ENCODE measurements around the gene RNF40. TPM values are rescaled to one million over a fixed set of nuclear protein-coding genes. Genes with fewer than 3 reads are reported as not detected.

The RNF40 gene
- total RNA-seq, 1 experiment from 2014 or later: 90.3 TPM

- intact Hi-C loops (cut with micrococcal nuclease): no loop called here
- Histone ChIP-seq H3K4me1 (ENCODE audit: control insufficient read depth in 1 of 2, insufficient read depth in 2 of 2, low read length in 2 of 2) (peaks cover 6 to 13% of the 10 kb centered on the region in 2 experiments; a peak in 2 of 4 replicates), H3K36me3 (ENCODE audit: control insufficient read depth in 1 of 2, insufficient read depth in 2 of 2, low read length in 2 of 2) (peaks cover 55 to 60% of the 10 kb centered on the region in 2 experiments), H3K9me3 (ENCODE audit: control insufficient read depth in 1 of 2, insufficient read depth in 1 of 2, low read depth in 1 of 2, low read length in 2 of 2) (no peaks in the 10 kb centered on the region), H3K9ac (ENCODE audit: low read length) (no peak overlapping the region), H2AFZ (ENCODE audit: low read depth, low read length, poor library complexity, severe bottlenecking) (no peak overlapping the region), H3K4me3 (replicated peaks in 1 of 2; ENCODE audit: low read depth in 1 of 2, low read length in 2 of 2) (no peak overlapping the region), H3K9me2 (ENCODE audit: insufficient read depth) (no peaks in the 10 kb centered on the region), H3K4me2 (ENCODE audit: low read length) (no peak overlapping the region), H3K27me3 (ENCODE audit: insufficient read depth, low read length) (no peaks in the 10 kb centered on the region), H3K79me2 (ENCODE audit: insufficient read depth, low read length) (peaks cover 34% of the 10 kb centered on the region), H4K20me1 (ENCODE audit: insufficient read depth) (no peaks in the 10 kb centered on the region), H3K27ac (ENCODE audit: low read depth, low read length) (no peak overlapping the region)
- RAD21 ChIA-PET (ENCODE audit: low non-redundant PET in 1 of 2, low total read pairs in 2 of 2, uncharacterized antibody in 2 of 2, unreplicated experiment in 2 of 2): no interaction called here
- CTCF ChIA-PET: no interaction called here
- no TSS peak for BruUV-seq (replicated peaks)
- no peak for DNase-seq (ENCODE audit: low read depth, low spot score)
- TF ChIP-seq REST (IDR thresholded peaks at IDR 0.05; ENCODE audit: low read depth) (no peak), JUND (IDR thresholded peaks at IDR 0.05) (no peak), ELF1 (IDR thresholded peaks at IDR 0.05; ENCODE audit: borderline replicate concordance, low read depth) (no peak)
- ATAC-seq: no peak
- POLR2A ChIA-PET: no interaction called here
Observed at GRCh38 chr16:30766206-30766932, 4.2 kb downstream of the RNF40 start.

GRCh38 chr16:30766933-30767284 is 4.8 kb downstream of the RNF40 start:
- ATAC-seq (no peak), DNase-seq (ENCODE audit: low read depth, low spot score) (no peak)
- intact Hi-C loops (cut with micrococcal nuclease): no loop called here
- Histone ChIP-seq H3K36me3 (ENCODE audit: control insufficient read depth in 1 of 2, insufficient read depth in 2 of 2, low read length in 2 of 2) (peaks cover 55 to 64% of the 10 kb centered on the region in 2 experiments), H4K20me1 (ENCODE audit: insufficient read depth) (no peaks in the 10 kb centered on the region), H3K4me2 (ENCODE audit: low read length) (no peak overlapping the region), H2AFZ (ENCODE audit: low read depth, low read length, poor library complexity, severe bottlenecking) (no peak overlapping the region), H3K79me2 (ENCODE audit: insufficient read depth, low read length) (peaks cover 33% of the 10 kb centered on the region), H3K9me3 (ENCODE audit: control insufficient read depth in 1 of 2, insufficient read depth in 1 of 2, low read depth in 1 of 2, low read length in 2 of 2) (no peaks in the 10 kb centered on the region), H3K4me1 (ENCODE audit: control insufficient read depth in 1 of 2, insufficient read depth in 2 of 2, low read length in 2 of 2) (peaks cover 6 to 12% of the 10 kb centered on the region in 2 experiments; a peak in 2 of 4 replicates), H3K9ac (ENCODE audit: low read length) (no peak overlapping the region), H3K27me3 (ENCODE audit: insufficient read depth, low read length) (no peaks in the 10 kb centered on the region), H3K9me2 (ENCODE audit: insufficient read depth) (no peaks in the 10 kb centered on the region), H3K4me3 (replicated peaks in 1 of 2; ENCODE audit: low read depth in 1 of 2, low read length in 2 of 2) (no peak overlapping the region), H3K27ac (ENCODE audit: low read depth, low read length) (no peak overlapping the region)
- no peak for TF ChIP-seq EZH2phosphoT487 (IDR thresholded peaks at IDR 0.05; ENCODE audit: borderline replicate concordance)
- no peak for TF ChIP-seq POLR2A (IDR thresholded peaks at IDR 0.05; ENCODE audit: borderline replicate concordance, extremely low read depth, insufficient read depth, insufficient read length)
- no peak for TF ChIP-seq TCF7L2 (IDR thresholded peaks at IDR 0.05; ENCODE audit: borderline replicate concordance, extremely low read depth, insufficient read depth, insufficient read length)
- no peak for TF ChIP-seq REST (IDR thresholded peaks at IDR 0.05; ENCODE audit: low read depth)
- ChIA-PET CTCF (no interaction called here), RAD21 (ENCODE audit: low non-redundant PET in 1 of 2, low total read pairs in 2 of 2, uncharacterized antibody in 2 of 2, unreplicated experiment in 2 of 2) (no interaction called here), POLR2A (no interaction called here)
- BruUV-seq (replicated peaks): no TSS peak
